ENCODE results near the gene GADD45A.

DNA sequence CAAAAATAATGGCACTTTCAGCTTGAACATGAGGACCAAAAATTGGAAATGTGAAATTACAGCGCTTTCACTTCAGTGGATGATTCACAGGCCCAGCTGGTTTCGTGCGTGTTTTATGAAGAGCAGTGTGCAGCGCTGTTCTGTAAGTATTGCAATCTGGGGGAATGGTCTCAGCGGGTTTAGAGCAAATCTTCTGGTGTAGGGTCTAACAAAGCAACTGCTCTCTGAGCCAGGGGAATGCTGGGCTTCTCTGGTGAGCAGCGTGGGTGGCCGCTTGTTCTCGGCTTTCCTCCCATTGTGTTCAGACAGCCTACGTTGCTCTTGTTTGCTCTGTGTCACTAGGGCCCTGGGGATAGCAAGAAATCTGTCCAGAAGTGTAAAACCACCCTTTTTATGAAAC lies 42.4 kb upstream of the GADD45A start:
- TF ChIP-seq CBFA2T2 (conservative IDR thresholded peaks at IDR 0.05) (no peak), CREM (IDR thresholded peaks at IDR 0.05; ENCODE audit: low read depth) (no peak), BRF2 (IDR thresholded peaks at IDR 0.05; ENCODE audit: borderline replicate concordance, insufficient read depth, insufficient read length) (no peak)
- TF ChIP-seq, protein P1, sequence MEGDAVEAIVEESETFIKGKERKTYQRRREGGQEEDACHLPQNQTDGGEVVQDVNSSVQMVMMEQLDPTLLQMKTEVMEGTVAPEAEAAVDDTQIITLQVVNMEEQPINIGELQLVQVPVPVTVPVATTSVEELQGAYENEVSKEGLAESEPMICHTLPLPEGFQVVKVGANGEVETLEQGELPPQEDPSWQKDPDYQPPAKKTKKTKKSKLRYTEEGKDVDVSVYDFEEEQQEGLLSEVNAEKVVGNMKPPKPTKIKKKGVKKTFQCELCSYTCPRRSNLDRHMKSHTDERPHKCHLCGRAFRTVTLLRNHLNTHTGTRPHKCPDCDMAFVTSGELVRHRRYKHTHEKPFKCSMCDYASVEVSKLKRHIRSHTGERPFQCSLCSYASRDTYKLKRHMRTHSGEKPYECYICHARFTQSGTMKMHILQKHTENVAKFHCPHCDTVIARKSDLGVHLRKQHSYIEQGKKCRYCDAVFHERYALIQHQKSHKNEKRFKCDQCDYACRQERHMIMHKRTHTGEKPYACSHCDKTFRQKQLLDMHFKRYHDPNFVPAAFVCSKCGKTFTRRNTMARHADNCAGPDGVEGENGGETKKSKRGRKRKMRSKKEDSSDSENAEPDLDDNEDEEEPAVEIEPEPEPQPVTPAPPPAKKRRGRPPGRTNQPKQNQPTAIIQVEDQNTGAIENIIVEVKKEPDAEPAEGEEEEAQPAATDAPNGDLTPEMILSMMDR (IDR thresholded peaks at IDR 0.05 in 2 of 3, conservative IDR thresholded peaks at IDR 0.05 in 1 of 3; ENCODE audit: insufficient read depth in 2 of 3, low read depth in 1 of 3, low read length in 3 of 3): no peak
